Pancreas (tissue), 10 donors: ENCODE measurements around the gene FGF7. TPM values are rescaled to one million over a fixed set of nuclear protein-coding genes. Genes with fewer than 3 reads are reported as not detected.
"Not testable (repeated sequence)": the region's sequence is repeated elsewhere in the genome, so short reads cannot be mapped to it uniquely, and the experiment has no call there.

Experiments used
- ATAC-seq, 4 donors: fragments of 200-7000 bp; cut with Tn5 transposase; one replicate each; pipeline versions ENCODE4 v1.8.0 to v1.9.1; 2020; ENCODE audit warnings: mild to moderate bottlenecking in 4 of 4, moderate library complexity in 4 of 4
- DNase-seq, 6 donors: peaks; one replicate each; pipeline ENCODE4 v3.0.0-alpha.2; 2020
- FAIRE-seq: peaks from 2 replicates; lab custom pipeline; 2012; peaks lifted over from hg19 to GRCh38; lab: Jason Lieb, UNC
- H3K27ac ChIP-seq, 4 donors: fragments of 200-600 bp; sonication (generic); 1 replicate in 3 of 4; 2 replicates in 1 of 4; pipeline versions ENCODE4 v1.5.0 to v1.8.0; 2020
- H3K27me3 ChIP-seq, 4 donors: fragments of 200-600 bp; one replicate each; pipeline ENCODE4 v1.8.0; 2021
- H3K36me3 ChIP-seq, 3 donors: fragments of 200-600 bp; sonication (generic) in 1 of 3; one replicate each; pipeline versions ENCODE4 v1.5.0 to v1.8.0; 2020 to 2021
- H3K4me1 ChIP-seq, 3 donors: fragments of 200-600 bp; one replicate each; pipeline ENCODE4 v1.8.0; 2021
- H3K4me3 ChIP-seq, 4 donors: fragments of 200-600 bp; sonication (generic) in 2 of 4; one replicate each; pipeline versions ENCODE4 v1.5.0 to v1.8.0; 2020 to 2021
- H3K9me3 ChIP-seq, 4 donors: fragments of 200-600 bp; one replicate each; pipeline ENCODE4 v1.8.0; 2021
- WGBS, 2 donors: extraction: QIAGEN DNeasy Blood & Tissue Kit; methylation state at CpG; one replicate each; pipeline ENCODE4 v1.1.7; 2013; 5-methylcytosine and 5-hydroxymethylcytosine counted together
- intact Hi-C, 3 donors: fragments of 100-400 bp; cut with DNase I; formaldehyde crosslinking; loops; one replicate each; pipeline versions ENCODE4 v1.11.1 to v1.14.2; 2022
- polyA plus RNA-seq, 2 donors: library from polyadenylated mRNA; stranded (reverse); fragments of 200-250 nt; gene quantifications; one replicate each; pipeline ENCODE4 v1.2.3, GENCODE V29; 2013
- total RNA-seq, 6 donors: library from RNA; stranded (reverse); fragmentation: NEBNext Ultra II Directional in 4 of 6; extraction: Animal tissue kit (Norgen Biotek cat#: 25700) in 4 of 6; gene quantifications; one replicate each; pipeline versions ENCODE4 v1.2.1 to v1.2.4, GENCODE V29; 2021 to 2023
- TF ChIP-seq, protein P1 (sequence below), 4 donors: fragments of 200-600 bp; sonication (generic) in 3 of 4; IDR thresholded peaks; one replicate each; pipeline versions ENCODE4 v1.5.0 to v1.8.0; 2021; ENCODE audit warnings: antibody characterized with exemption in 4 of 4
- donor health status: healthy with polysubstance abuse.
- donor health status: DM: no; HTN: no; CAD: no; lungs with moderate emphysema.
- donor health status: DM: no; HTN: no; CAD: no.
- donor health status: control.
- donor health status: control.
- donor health status: Bipolar disorder and iron deficiency.
- donor health status: DM: yes; HTN: yes; CAD: no.
- donor health status: DM: no; HTN: no; CAD: no.
- donor health status: DM: no; HTN: no; CAD: no.
- donor health status: DM: yes; HTN: yes; CAD: no.

Gene FGF7
- total and polyA plus RNA-seq, 8 donors, result 1.2 to 14.4 (median 4.9) TPM

DNA sequence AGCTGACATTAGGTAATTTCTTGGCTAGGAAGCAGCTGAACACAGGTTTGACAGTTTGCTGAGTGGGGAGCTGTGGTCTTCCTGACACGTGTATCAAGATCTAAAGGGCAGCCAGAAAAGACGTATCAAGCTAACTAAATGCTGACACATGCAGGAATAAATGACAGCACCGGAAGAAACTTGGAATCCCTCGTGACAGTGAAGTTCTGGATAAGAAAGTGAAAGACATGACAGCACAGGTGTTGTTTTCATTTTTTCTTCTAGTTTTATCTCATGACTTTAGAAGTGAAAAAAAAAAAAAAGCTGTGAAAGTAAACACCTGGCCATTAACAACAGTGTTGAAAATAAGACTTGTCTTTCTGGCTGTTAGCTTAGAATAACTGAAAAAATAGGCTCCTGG lies 48.7 kb downstream of the FGF7 start:
- WGBS, 2 donors, result 7 to 10% methylated on average over 4 of the region's 4 CpGs
- intact Hi-C loops, result no loop called here
- Histone ChIP-seq H3K9me3 (no peaks in the 10 kb centered on the region), H3K27me3 (no peaks in the 10 kb centered on the region), H3K4me1 (no peaks in the 10 kb centered on the region), H3K27ac (peak overlapping the region in 3 of 4 donors; percentile 1 to 40 (median 35)), H3K36me3 (no peaks in the 10 kb centered on the region), H3K4me3 (peak overlapping the region in 1 of 4 donors; percentile 8)
- TF ChIP-seq, protein P1, sequence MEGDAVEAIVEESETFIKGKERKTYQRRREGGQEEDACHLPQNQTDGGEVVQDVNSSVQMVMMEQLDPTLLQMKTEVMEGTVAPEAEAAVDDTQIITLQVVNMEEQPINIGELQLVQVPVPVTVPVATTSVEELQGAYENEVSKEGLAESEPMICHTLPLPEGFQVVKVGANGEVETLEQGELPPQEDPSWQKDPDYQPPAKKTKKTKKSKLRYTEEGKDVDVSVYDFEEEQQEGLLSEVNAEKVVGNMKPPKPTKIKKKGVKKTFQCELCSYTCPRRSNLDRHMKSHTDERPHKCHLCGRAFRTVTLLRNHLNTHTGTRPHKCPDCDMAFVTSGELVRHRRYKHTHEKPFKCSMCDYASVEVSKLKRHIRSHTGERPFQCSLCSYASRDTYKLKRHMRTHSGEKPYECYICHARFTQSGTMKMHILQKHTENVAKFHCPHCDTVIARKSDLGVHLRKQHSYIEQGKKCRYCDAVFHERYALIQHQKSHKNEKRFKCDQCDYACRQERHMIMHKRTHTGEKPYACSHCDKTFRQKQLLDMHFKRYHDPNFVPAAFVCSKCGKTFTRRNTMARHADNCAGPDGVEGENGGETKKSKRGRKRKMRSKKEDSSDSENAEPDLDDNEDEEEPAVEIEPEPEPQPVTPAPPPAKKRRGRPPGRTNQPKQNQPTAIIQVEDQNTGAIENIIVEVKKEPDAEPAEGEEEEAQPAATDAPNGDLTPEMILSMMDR (IDR thresholded peaks at IDR 0.05), result no peak
- peak; percentile 69 to 90 (median 84) for ATAC-seq
- peak in 2 of 6 donors; percentile 17 to 62 for DNase-seq
- no peak for FAIRE-seq

DNA sequence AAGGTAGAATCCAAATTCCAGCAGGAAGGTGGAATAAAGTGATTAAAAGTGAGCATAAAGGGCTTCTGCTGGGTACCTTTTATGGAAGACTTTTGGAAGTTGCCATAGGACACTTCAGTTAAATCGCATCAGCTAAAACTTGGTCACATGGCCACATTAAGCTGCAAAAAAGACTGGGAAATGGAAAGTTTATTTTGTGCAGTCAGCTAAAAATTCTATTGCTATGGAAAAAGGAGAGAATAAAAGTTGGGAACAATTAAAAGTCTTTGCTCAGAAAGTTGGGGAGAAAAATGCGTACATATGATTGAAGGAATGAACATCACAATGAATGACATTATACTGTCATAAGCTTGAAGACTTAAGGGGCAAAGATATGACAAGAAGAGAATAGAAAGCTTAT lies 49.3 kb downstream of the FGF7 start:
- Histone ChIP-seq H3K4me3 (peak overlapping the region in 1 of 4 donors; percentile 8), H3K27me3 (no peaks in the 10 kb centered on the region), H3K9me3 (no peaks in the 10 kb centered on the region), H3K36me3 (no peaks in the 10 kb centered on the region), H3K4me1 (no peaks in the 10 kb centered on the region), H3K27ac (peak overlapping the region in 2 of 4 donors; percentile 35 to 40)
- no peak for ATAC-seq
- intact Hi-C loops, result no loop called here
- 80 to 88% methylated on average over 2 of the region's 2 CpGs for WGBS, 2 donors
- no peak for FAIRE-seq
- TF ChIP-seq, protein P1 (IDR thresholded peaks at IDR 0.05), result no peak
- DNase-seq, result no peak

DNA sequence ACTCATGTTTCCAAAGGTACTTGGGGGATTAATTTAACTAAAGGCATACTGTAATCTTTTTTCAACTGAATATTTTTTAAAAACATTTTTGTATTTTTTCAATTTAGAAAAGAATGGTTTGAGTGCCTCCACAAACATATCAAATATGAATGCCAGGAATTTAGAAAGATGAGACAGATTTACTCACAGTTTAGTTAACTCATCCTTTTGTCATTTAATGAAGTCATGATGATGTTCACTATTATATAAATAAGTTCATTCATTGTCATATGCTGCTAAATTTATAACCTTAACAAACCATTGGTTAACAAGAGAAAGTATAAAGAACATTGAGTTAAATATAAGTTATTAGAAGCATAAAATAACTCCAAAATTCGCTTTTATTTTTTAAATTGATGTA lies 50.0 kb downstream of the FGF7 start:
- 74 to 76% methylated on average over 1 of the region's 1 CpG for WGBS, 2 donors
- peak; percentile 80 for FAIRE-seq

DNA sequence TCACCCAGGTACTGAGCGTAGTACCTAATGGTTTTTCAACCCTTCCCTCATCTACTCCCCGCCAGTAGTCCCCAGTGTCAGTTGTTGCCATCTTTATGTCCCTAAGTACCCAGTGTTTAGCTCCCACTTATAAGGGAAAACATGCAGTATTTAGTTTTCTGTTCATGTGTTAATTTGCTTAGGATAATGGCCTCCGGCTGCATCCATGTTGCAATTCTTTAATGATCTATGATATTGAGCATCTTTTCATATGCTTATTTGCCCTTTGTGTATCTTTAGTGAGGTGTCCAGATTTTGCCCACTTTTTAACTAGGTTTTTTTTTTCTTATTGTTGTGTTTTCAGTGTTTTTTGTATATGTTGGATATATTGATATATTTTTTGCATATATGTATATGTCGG lies 55.0 kb downstream of the FGF7 start:
- intact Hi-C loops, H3K36me3 ChIP-seq, H3K27ac ChIP-seq, H3K4me3 ChIP-seq, H3K4me1 ChIP-seq, FAIRE-seq, DNase-seq, H3K9me3 ChIP-seq, H3K27me3 ChIP-seq, ATAC-seq: not testable (repeated sequence)
- WGBS, 2 donors, result 79 to 98% methylated on average over 4 of the region's 4 CpGs

More for the DNA sequence above, 50.0 kb downstream of the FGF7 start:
- Histone ChIP-seq H3K9me3 (no peaks in the 10 kb centered on the region), H3K4me1 (no peaks in the 10 kb centered on the region), H3K27me3 (no peaks in the 10 kb centered on the region), H3K4me3 (no peak overlapping the region), H3K36me3 (no peaks in the 10 kb centered on the region), H3K27ac (no peak overlapping the region)
- intact Hi-C loops, result no loop called here
- ATAC-seq (no peak), DNase-seq (no peak)
- TF ChIP-seq, protein P1 (IDR thresholded peaks at IDR 0.05), result no peak

DNA sequence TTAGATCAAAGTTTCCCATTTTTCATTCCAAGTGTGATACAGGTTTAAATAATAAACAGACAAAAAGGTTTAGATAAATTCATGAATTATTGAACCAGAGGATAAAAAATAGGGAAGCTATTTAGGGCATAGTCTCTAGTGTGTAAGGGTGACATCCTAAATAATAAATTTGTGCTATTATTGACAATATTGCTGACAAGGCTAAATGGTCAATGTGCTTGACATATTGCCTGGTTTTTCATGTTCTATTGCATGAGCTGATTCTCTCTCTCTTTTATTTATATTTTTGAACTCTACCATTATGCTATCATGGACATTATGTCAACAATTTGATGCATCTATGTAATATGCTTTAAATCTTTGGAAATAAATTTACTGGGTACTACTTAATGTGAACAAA lies 55.9 kb downstream of the FGF7 start:
- H3K4me3 ChIP-seq, FAIRE-seq, H3K27me3 ChIP-seq, DNase-seq, H3K4me1 ChIP-seq, H3K9me3 ChIP-seq, intact Hi-C loops, ATAC-seq, H3K36me3 ChIP-seq, H3K27ac ChIP-seq: not testable (repeated sequence)

DNA sequence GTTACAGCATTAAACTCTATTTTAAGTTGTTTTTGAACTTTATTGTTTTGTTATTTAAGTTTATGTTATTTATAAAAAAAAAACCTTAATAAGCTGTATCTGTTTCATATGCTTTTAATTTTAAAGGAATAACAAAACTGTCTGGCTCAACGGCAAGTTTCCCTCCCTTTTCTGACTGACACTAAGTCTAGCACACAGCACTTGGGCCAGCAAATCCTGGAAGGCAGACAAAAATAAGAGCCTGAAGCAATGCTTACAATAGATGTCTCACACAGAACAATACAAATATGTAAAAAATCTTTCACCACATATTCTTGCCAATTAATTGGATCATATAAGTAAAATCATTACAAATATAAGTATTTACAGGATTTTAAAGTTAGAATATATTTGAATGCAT lies 62.4 kb downstream of the FGF7 start:
- H3K27me3 ChIP-seq, H3K27ac ChIP-seq, intact Hi-C loops, FAIRE-seq, H3K9me3 ChIP-seq, H3K4me1 ChIP-seq, ATAC-seq, H3K36me3 ChIP-seq, DNase-seq, H3K4me3 ChIP-seq: not testable (repeated sequence)
- 81 to 88% methylated on average over 1 of the region's 1 CpG for WGBS, 2 donors
